ENCODE measurements around the gene BRME1.

BRME1 gene

DNA sequence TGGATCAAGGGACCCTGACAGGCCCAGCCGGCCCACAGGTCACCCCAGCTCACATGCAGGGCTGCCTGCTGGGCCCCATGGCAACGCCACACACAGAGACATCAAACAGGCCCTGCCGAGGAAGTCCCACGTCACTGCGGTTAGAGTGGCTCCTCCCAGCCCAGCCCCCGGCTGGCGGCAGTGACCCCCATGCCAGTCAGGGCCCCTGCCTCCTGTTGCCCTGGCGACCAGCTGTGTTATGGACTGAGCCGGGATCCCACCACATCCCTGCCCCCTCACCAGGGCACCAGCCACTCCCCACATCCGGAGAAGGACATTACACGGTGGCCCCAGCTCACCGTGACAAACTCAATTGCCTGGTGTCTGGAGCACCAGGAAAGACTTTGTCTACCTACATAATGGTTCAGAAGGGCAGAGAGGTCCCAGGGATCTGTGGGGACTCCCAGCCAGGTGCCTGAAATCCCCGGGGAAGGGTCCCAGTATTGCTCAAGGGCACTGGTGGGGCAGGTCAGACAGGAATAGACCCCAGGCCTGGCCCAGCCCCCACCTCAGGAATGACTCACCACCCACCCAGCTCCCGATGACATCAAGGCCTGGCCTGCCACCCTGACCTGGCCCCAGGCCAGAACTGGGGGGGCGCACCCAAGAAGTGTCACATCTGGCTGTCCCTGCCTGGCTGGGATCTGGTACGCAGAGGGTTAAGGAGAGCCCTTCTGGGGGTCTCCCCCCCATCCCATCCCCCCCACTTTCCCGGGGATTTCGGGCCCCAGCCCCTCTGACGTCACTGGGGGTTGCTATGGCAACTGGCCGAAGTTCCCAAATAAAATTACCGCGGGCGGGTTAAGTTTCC, 59.1 kb downstream of the BRME1 start (continued):
- TF ChIP-seq ZFP3 (tag by site-specific recombination; IDR thresholded peaks at IDR 0.05; ENCODE audit: low read depth) (no peak), ZNF792 (tag by site-specific recombination; IDR thresholded peaks at IDR 0.05) (peak; percentile 46; the same call in 1 of the 2 replicates), KLF9 (tag by site-specific recombination; IDR thresholded peaks at IDR 0.05; ENCODE audit: low read depth) (peak; percentile 44), ZNF341 (tag by site-specific recombination; IDR thresholded peaks at IDR 0.05; ENCODE audit: low read depth) (no peak), ZNF37A (tag by site-specific recombination; IDR thresholded peaks at IDR 0.05) (0 out of 2 replicates have a peak, but pooled peaks have one; percentile 27), ZNF10 (tag by site-specific recombination; IDR thresholded peaks at IDR 0.05) (no peak), ZNF629 (tag by site-specific recombination; IDR thresholded peaks at IDR 0.05) (peak; percentile 99), PRDM1 (tag by site-specific recombination; IDR thresholded peaks at IDR 0.05) (0 out of 2 replicates have a peak, but pooled peaks have one; percentile 8), SCRT2 (tag by site-specific recombination; IDR thresholded peaks at IDR 0.05) (peak; percentile 56), ZNF138 (tag by site-specific recombination; IDR thresholded peaks at IDR 0.05; ENCODE audit: borderline replicate concordance) (no peak), ZNF302 (tag by site-specific recombination; IDR thresholded peaks at IDR 0.05; ENCODE audit: low read depth) (no peak), ZSCAN16 (tag by site-specific recombination; IDR thresholded peaks at IDR 0.05) (no peak), EGR2 (tag by site-specific recombination; IDR thresholded peaks at IDR 0.05; ENCODE audit: low read depth) (peak; percentile 23; the same call in 1 of the 2 replicates), ZNF112 (tag by site-specific recombination; IDR thresholded peaks at IDR 0.05) (no peak; the same call in 1 of the 2 replicates), ZFHX2 (tag by site-specific recombination; conservative IDR thresholded peaks at IDR 0.05) (peak; percentile 69), ZNF530 (tag by site-specific recombination; IDR thresholded peaks at IDR 0.05; ENCODE audit: low read depth) (no peak), ZNF19 (tag by site-specific recombination; IDR thresholded peaks at IDR 0.05; ENCODE audit: low read depth) (no peak), ZNF155 (tag by site-specific recombination; IDR thresholded peaks at IDR 0.05) (no peak), ZBTB20 (tag by site-specific recombination; IDR thresholded peaks at IDR 0.05) (peak; percentile 30; the same call in 1 of the 2 replicates), KLF8 (tag by site-specific recombination; IDR thresholded peaks at IDR 0.05) (peak; percentile 93), SALL2 (tag by site-specific recombination; IDR thresholded peaks at IDR 0.05; ENCODE audit: borderline replicate concordance) (no peak)
- TF ChIP-seq, protein P1, sequence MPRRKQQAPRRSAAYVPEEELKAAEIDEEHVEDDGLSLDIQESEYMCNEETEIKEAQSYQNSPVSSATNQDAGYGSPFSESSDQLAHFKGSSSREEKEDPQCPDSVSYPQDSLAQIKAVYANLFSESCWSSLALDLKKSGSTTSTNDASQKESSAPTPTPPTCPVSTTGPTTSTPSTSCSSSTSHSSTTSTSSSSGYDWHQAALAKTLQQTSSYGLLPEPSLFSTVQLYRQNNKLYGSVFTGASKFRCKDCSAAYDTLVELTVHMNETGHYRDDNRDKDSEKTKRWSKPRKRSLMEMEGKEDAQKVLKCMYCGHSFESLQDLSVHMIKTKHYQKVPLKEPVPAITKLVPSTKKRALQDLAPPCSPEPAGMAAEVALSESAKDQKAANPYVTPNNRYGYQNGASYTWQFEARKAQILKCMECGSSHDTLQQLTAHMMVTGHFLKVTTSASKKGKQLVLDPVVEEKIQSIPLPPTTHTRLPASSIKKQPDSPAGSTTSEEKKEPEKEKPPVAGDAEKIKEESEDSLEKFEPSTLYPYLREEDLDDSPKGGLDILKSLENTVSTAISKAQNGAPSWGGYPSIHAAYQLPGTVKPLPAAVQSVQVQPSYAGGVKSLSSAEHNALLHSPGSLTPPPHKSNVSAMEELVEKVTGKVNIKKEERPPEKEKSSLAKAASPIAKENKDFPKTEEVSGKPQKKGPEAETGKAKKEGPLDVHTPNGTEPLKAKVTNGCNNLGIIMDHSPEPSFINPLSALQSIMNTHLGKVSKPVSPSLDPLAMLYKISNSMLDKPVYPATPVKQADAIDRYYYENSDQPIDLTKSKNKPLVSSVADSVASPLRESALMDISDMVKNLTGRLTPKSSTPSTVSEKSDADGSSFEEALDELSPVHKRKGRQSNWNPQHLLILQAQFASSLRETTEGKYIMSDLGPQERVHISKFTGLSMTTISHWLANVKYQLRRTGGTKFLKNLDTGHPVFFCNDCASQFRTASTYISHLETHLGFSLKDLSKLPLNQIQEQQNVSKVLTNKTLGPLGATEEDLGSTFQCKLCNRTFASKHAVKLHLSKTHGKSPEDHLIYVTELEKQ (tag by site-specific recombination; IDR thresholded peaks at IDR 0.05; ENCODE audit: borderline replicate concordance): peak; percentile 66; the same call in 1 of the 2 replicates
- TF ChIP-seq, protein P2, sequence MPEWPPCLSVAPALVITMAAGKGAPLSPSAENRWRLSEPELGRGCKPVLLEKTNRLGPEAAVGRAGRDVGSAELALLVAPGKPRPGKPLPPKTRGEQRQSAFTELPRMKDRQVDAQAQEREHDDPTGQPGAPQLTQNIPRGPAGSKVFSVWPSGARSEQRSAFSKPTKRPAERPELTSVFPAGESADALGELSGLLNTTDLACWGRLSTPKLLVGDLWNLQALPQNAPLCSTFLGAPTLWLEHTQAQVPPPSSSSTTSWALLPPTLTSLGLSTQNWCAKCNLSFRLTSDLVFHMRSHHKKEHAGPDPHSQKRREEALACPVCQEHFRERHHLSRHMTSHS (tag by site-specific recombination; IDR thresholded peaks at IDR 0.05): 0 out of 2 replicates have a peak, but pooled peaks have one; percentile 31
- TF ChIP-seq, protein P3, sequence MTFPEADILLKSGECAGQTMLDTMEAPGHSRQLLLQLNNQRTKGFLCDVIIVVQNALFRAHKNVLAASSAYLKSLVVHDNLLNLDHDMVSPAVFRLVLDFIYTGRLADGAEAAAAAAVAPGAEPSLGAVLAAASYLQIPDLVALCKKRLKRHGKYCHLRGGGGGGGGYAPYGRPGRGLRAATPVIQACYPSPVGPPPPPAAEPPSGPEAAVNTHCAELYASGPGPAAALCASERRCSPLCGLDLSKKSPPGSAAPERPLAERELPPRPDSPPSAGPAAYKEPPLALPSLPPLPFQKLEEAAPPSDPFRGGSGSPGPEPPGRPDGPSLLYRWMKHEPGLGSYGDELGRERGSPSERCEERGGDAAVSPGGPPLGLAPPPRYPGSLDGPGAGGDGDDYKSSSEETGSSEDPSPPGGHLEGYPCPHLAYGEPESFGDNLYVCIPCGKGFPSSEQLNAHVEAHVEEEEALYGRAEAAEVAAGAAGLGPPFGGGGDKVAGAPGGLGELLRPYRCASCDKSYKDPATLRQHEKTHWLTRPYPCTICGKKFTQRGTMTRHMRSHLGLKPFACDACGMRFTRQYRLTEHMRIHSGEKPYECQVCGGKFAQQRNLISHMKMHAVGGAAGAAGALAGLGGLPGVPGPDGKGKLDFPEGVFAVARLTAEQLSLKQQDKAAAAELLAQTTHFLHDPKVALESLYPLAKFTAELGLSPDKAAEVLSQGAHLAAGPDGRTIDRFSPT (tag by site-specific recombination; IDR thresholded peaks at IDR 0.05): peak; percentile 99
- TF ChIP-seq, protein P4, sequence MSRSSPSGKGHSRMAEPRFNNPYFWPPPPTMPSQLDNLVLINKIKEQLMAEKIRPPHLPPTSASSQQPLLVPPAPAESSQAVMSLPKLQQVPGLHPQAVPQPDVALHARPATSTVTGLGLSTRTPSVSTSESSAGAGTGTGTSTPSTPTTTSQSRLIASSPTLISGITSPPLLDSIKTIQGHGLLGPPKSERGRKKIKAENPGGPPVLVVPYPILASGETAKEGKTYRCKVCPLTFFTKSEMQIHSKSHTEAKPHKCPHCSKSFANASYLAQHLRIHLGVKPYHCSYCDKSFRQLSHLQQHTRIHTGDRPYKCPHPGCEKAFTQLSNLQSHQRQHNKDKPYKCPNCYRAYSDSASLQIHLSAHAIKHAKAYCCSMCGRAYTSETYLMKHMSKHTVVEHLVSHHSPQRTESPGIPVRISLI (tag by site-specific recombination; IDR thresholded peaks at IDR 0.05): no peak
- TF ChIP-seq, protein P5, sequence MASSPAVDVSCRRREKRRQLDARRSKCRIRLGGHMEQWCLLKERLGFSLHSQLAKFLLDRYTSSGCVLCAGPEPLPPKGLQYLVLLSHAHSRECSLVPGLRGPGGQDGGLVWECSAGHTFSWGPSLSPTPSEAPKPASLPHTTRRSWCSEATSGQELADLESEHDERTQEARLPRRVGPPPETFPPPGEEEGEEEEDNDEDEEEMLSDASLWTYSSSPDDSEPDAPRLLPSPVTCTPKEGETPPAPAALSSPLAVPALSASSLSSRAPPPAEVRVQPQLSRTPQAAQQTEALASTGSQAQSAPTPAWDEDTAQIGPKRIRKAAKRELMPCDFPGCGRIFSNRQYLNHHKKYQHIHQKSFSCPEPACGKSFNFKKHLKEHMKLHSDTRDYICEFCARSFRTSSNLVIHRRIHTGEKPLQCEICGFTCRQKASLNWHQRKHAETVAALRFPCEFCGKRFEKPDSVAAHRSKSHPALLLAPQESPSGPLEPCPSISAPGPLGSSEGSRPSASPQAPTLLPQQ (tag by site-specific recombination; IDR thresholded peaks at IDR 0.05): peak; percentile 88
- TF ChIP-seq, protein P6, sequence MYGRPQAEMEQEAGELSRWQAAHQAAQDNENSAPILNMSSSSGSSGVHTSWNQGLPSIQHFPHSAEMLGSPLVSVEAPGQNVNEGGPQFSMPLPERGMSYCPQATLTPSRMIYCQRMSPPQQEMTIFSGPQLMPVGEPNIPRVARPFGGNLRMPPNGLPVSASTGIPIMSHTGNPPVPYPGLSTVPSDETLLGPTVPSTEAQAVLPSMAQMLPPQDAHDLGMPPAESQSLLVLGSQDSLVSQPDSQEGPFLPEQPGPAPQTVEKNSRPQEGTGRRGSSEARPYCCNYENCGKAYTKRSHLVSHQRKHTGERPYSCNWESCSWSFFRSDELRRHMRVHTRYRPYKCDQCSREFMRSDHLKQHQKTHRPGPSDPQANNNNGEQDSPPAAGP (tag by site-specific recombination; IDR thresholded peaks at IDR 0.05): peak; percentile 85

Data from HEK293 (cell line).